SH-SY5Y (cell line): ENCODE results near the gene INPP5A.

Source experiments
- GATA2 ChIP-seq: IDR thresholded peaks from 2 replicates; pipeline ENCODE4 v1.6.1; 2011; ENCODE audit warnings: mild to moderate bottlenecking, low read depth, low read length
- GATA3 ChIP-seq: IDR thresholded peaks from 2 replicates; pipeline ENCODE4 v1.6.1; 2011; ENCODE audit warnings: low read depth, mild to moderate bottlenecking, low read length, moderate library complexity

INPP5A gene

GRCh38 chr10:132742837-132743194, 205.2 kb downstream of the INPP5A start:
- no peak for TF ChIP-seq GATA3

DNA sequence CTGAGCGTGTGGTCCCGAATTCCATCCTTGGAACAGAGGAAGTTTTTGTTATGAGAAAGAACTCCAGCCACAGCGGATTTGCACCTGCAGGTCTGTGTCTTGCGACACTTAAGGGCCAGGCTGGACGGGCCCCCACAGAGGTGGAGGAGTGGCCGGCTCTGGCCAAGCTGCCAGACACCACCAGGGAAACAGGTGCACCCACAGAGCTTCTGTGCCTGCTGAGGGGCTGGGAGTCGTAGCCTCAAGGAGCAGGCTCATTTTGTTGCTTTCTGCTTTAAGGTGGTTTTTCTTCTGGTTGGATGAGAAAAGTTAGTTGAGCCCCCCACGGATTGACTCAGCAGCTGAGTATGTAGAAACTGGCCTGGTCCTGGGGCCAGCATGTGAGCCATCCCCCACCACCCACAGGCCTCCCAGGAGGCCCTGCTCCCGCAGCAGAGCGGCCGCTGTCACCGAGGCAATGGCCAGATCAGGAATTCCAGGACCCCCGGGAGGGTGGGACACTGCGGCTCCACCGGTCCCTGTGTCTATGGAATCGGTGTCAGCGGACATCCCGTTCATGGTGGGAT, 206.4 kb downstream of the INPP5A start:
- TF ChIP-seq GATA3 = no peak
- no peak for TF ChIP-seq GATA2

- TF ChIP-seq GATA3 (no peak), GATA2 (no peak)
Measured at GRCh38 chr10:132744839-132745238, 207.3 kb downstream of the INPP5A start.

- TF ChIP-seq GATA3 (no peak), GATA2 (no peak)
Measured at GRCh38 chr10:132745511-132745910, 207.9 kb downstream of the INPP5A start.

- TF ChIP-seq GATA2 = no peak
- TF ChIP-seq GATA3 = no peak
Measured at GRCh38 chr10:132745971-132746370, 208.4 kb downstream of the INPP5A start.

DNA sequence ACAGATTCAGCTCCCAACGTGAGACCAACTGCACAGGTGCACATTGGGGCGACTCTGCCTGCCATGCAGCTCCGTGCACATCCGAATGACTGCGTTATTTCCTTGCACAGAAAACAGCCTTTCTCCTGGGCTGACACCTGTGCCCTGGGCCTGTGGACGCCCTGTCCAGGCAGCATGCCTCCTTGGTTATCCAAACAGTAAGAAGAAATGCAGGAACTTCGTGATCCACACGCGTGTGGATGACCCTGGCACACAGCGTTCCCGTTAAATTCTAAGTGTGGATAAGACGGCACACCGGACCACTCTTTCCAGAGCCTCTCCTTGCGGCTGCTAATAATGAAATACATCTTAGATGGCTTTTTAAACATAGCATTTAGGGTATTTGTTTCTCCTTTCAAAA, 208.8 kb downstream of the INPP5A start:
- TF ChIP-seq GATA3 (no peak), GATA2 (no peak)

GRCh38 chr10:132746801-132747625, 209.4 kb downstream of the INPP5A start:
- TF ChIP-seq GATA3 (no peak), GATA2 (no peak)

GRCh38 chr10:132748135-132748534, 210.5 kb downstream of the INPP5A start:
- TF ChIP-seq GATA2 (no peak), GATA3 (no peak)

DNA sequence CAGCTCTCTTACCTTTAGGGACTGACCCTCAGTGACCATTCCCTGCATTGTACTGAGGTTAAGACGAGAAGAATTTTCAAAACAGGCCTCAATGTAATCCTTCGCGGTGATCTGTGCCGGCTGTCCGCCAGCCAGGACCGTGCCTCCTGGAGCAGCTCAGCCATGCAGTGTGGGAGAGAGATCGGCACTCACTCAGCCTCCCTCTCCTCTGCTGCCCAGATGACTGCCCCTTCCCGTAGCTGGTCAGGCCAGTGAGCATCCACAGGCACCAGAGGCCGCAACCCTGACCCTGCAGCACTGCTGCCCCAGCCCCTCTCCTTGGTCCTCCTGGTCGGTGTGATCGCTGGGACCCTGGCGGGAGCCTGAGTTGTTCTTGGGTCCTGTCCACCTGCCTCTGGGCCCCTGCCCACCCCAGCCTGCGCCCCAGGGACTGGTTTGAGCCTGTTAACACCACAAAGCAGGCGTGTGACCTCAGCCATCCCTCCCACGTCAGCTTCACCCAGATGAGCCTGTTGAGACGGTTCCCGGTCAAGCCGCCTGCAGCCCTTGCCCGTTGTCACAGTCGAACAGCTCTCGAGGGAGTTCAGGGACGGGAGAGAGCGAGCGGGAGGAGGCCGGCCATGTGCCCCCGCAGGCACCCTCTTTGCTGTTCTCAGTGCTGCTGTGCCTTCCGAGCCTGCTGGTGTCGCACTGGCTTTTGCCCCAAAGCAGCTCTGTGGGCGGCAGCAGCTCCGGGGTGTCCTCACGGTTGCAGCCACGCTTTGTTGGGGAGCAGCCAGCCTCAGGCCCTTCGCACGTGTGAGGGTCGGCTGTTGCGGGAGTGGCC, 211.2 kb downstream of the INPP5A start:
- TF ChIP-seq GATA2 = no peak
- TF ChIP-seq GATA3 = no peak

DNA sequence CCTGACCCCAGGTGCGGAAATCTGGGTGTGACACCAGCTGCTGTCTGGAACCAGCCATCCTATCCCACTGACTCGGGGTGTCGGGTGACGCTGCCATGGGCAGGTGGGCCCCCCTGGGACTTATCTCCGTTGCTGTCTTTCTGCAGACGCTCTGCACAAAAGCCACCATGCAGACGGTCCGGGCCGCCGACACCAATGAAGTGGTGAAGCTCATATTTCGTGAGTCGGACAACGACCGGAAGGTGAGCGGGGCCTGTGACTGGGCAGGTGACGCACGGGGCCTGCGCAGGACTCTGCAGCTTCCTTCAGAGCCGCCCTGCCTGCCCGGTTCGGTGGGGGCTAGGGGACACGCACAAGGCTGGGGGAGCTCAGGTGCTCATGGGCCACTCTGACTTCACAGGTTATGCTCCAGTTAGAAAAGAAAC, 211.8 kb downstream of the INPP5A start:
- TF ChIP-seq GATA3 = no peak
- TF ChIP-seq GATA2 = no peak

- TF ChIP-seq GATA2 (no peak), GATA3 (no peak)
Measured at GRCh38 chr10:132750936-132751335, 213.3 kb downstream of the INPP5A start.

GRCh38 chr10:132752378-132752777, 214.8 kb downstream of the INPP5A start:
- TF ChIP-seq GATA2 = no peak
- TF ChIP-seq GATA3 = no peak

DNA sequence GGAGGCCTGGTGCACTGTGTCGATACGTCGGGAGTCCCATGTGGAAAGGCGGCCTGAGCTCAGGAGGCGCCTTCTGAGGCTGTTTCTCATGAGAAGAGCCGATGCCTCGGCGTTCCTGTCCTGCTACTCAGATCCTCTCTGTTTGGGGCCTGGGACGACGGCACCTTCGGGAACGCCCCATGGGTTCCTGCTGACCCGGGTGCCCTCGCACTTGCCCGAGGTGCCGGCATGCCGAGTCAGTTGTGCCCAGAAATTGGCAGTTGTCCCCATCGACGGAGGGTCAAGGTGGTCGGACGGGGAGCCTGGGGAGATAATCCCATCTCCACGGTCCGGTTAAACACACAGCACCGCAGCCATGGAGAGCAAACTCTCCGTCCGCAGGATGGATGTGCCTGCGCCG, 215.4 kb downstream of the INPP5A start:
- TF ChIP-seq GATA3 = no peak
- TF ChIP-seq GATA2 = no peak

- TF ChIP-seq GATA2 (no peak), GATA3 (no peak)
Measured at GRCh38 chr10:132753596-132753995, 216.0 kb downstream of the INPP5A start.

DNA sequence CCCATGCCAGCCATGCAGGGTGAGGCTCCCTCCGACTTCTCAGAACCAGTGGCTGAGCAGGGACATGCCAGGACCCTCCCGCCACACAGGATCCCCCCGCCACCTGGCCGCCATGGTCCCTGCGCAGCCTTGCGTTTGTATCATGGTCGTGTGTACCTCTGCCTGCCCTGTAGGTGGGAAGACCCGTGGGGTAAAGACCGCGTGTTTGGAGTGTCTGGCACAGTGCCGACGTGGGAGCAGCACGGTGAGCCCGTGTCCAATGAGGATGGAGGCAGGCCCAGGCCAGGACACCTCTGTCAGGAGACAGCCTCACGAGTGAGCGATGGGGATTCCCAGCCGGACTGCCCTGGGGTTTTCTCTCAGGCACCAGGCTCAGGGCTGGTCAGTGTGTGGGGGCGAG, 216.5 kb downstream of the INPP5A start:
- TF ChIP-seq GATA3 (no peak), GATA2 (no peak)
